H1 (cell line): ENCODE measurements around the gene VPS41. TPM values are rescaled to one million over a fixed set of nuclear protein-coding genes. Genes with fewer than 3 reads are reported as not detected.

Experiments used
- CTCF ChIA-PET: fragments of 300-600 bp; sonication (Branson Sonifier 250); formaldehyde crosslinking; loops from one replicate; lab custom pipeline; 2021; ENCODE audit not compliant: partially characterized antibody; lab: Charles Lee
- POLR2A ChIA-PET: fragments of 300-600 bp; sonication (Branson Sonifier 250); formaldehyde crosslinking; loops from one replicate; lab custom pipeline; 2021; ENCODE audit warnings: inconsistent platforms; ENCODE audit not compliant: partially characterized antibody; lab: Charles Lee
- DNase-seq, 2 experiments: peaks; one replicate each; pipeline versions ENCODE4 v3.0.0 to v3.0.0-alpha.2; 2010 to 2022; ENCODE audit warnings: low spot score in 2 of 2, low read depth in 1 of 2, mixed read lengths in 1 of 2
- FAIRE-seq: peaks from 2 replicates; lab custom pipeline; 2011; peaks lifted over from hg19 to GRCh38; lab: Jason Lieb, UNC
- H2AFZ ChIP-seq: 2 replicates; pipeline ENCODE4 v1.8.1; 2012; ENCODE audit warnings: low read length, inconsistent platforms
- H2AK5ac ChIP-seq: 2 replicates; pipeline ENCODE4 v1.6.1; 2013; ENCODE audit warnings: low read depth, low read length
- H2BK120ac ChIP-seq: replicated peaks from 2 replicates; pipeline ENCODE3; 2013; ENCODE audit warnings: low read depth, low read length, inconsistent platforms
- H2BK12ac ChIP-seq: 2 replicates; pipeline ENCODE4 v1.6.1; 2013; ENCODE audit warnings: low read depth, low read length
- H2BK15ac ChIP-seq: 2 replicates; pipeline ENCODE4 v1.6.1; 2013; ENCODE audit warnings: low read length
- H2BK20ac ChIP-seq: 2 replicates; pipeline ENCODE4 v1.6.1; 2013; ENCODE audit warnings: low read length
- H2BK5ac ChIP-seq: 2 replicates; pipeline ENCODE4 v1.6.1; 2013; ENCODE audit warnings: low read depth, low read length
- H3K14ac ChIP-seq: 2 replicates; pipeline ENCODE4 v1.6.1; 2013; ENCODE audit warnings: inconsistent platforms; ENCODE audit not compliant: insufficient read length
- H3K18ac ChIP-seq: 2 replicates; pipeline ENCODE4 v1.6.1; 2013; ENCODE audit warnings: low read length; ENCODE audit errors: extremely low read depth
- H3K23ac ChIP-seq: 2 replicates; pipeline ENCODE4 v1.6.1; 2013; ENCODE audit warnings: inconsistent platforms; ENCODE audit not compliant: insufficient read length
- H3K23me2 ChIP-seq: 2 replicates; pipeline ENCODE4 v1.6.1; 2013; ENCODE audit warnings: low read depth, low read length
- H3K27ac ChIP-seq: 2 replicates; pipeline ENCODE4 v1.6.1; 2011; ENCODE audit warnings: low read depth, low read length, inconsistent platforms
- H3K27me3 ChIP-seq, 4 experiments: replicated peaks in 1 of 4; 1 replicate in 1 of 4; 2 replicates in 3 of 4; pipeline versions ENCODE4 v1.6.1 to v1.8.1; 2011 to 2013; ENCODE audit warnings: low read length in 3 of 4, mild to moderate bottlenecking in 3 of 4, inconsistent platforms in 2 of 4, mixed read lengths in 2 of 4, moderate library complexity in 1 of 4; ENCODE audit not compliant: control insufficient read depth in 3 of 4, insufficient read depth in 3 of 4; ENCODE audit errors: extremely low read depth in 1 of 4
- H3K36me3 ChIP-seq, 4 experiments: 2 replicates each; pipeline versions ENCODE4 v1.6.1 to v1.8.1; 2011 to 2013; ENCODE audit warnings: mild to moderate bottlenecking in 4 of 4, low read length in 3 of 4, moderate library complexity in 2 of 4, control low read depth in 1 of 4, inconsistent platforms in 1 of 4; ENCODE audit not compliant: insufficient read depth in 4 of 4, control insufficient read depth in 2 of 4
- H3K4ac ChIP-seq: replicated peaks from 2 replicates; pipeline ENCODE3; 2013; ENCODE audit warnings: low read length, low read depth, mixed read lengths, inconsistent platforms; ENCODE audit not compliant: insufficient read length
- H3K4me1 ChIP-seq, 4 experiments: replicated peaks in 1 of 4; 1 replicate in 1 of 4; 2 replicates in 3 of 4; pipeline versions ENCODE4 v1.6.1 to v1.8.1; 2011 to 2013; ENCODE audit warnings: low read length in 3 of 4, inconsistent platforms in 2 of 4, mixed read lengths in 1 of 4; ENCODE audit not compliant: insufficient read depth in 4 of 4, control insufficient read depth in 3 of 4
- H3K4me2 ChIP-seq, 2 experiments: 2 replicates each; pipeline versions ENCODE4 v1.6.1 to v1.8.1; 2011 to 2013; ENCODE audit warnings: low read depth in 2 of 2, low read length in 2 of 2, control low read depth in 1 of 2, inconsistent platforms in 1 of 2, mild to moderate bottlenecking in 1 of 2; ENCODE audit not compliant: insufficient read depth in 1 of 2
- H3K4me3 ChIP-seq, 4 experiments: fragments of 200-600, 300-600 bp in 1 of 4; sonication (generic), shearing (Covaris generic), sonication (Bioruptor Twin) in 1 of 4; 2 replicates each; pipeline versions ENCODE4 v1.5.1 to v1.8.1; 2011 to 2016; ENCODE audit warnings: low read length in 4 of 4, low read depth in 3 of 4, control low read depth in 2 of 4, inconsistent platforms in 2 of 4, mild to moderate bottlenecking in 2 of 4, mixed read lengths in 1 of 4, moderate library complexity in 1 of 4; ENCODE audit not compliant: insufficient read depth in 2 of 4; ENCODE audit errors: extremely low read depth in 1 of 4
- H3K56ac ChIP-seq: replicated peaks from 2 replicates; pipeline ENCODE3; 2013; ENCODE audit warnings: low read depth, mild to moderate bottlenecking, mixed read lengths, low read length, inconsistent platforms; ENCODE audit not compliant: insufficient read length
- H3K79me1 ChIP-seq: 2 replicates; pipeline ENCODE4 v1.6.1; 2013; ENCODE audit warnings: low read depth, low read length, control low read depth
- H3K79me2 ChIP-seq, 2 experiments: 2 replicates each; pipeline versions ENCODE4 v1.6.1 to v1.8.1; 2012 to 2013; ENCODE audit warnings: low read length in 2 of 2, mild to moderate bottlenecking in 2 of 2, inconsistent platforms in 1 of 2; ENCODE audit not compliant: insufficient read depth in 2 of 2, control insufficient read depth in 1 of 2
- H3K9ac ChIP-seq, 4 experiments: replicated peaks in 1 of 4; 1 replicate in 1 of 4; 2 replicates in 3 of 4; pipeline versions ENCODE4 v1.6.1 to v1.8.1; 2011 to 2013; ENCODE audit warnings: low read depth in 3 of 4, low read length in 3 of 4, control low read depth in 2 of 4, mild to moderate bottlenecking in 2 of 4, moderate library complexity in 2 of 4, inconsistent platforms in 1 of 4; ENCODE audit errors: extremely low read depth in 1 of 4
- H3K9me3 ChIP-seq, 2 experiments: 2 replicates each; pipeline versions ENCODE4 v1.6.1 to v1.8.1; 2012 to 2013; ENCODE audit warnings: mild to moderate bottlenecking in 2 of 2, moderate library complexity in 2 of 2, control low read depth in 1 of 2, inconsistent platforms in 1 of 2, low read depth in 1 of 2, low read length in 1 of 2, mixed read lengths in 1 of 2; ENCODE audit not compliant: insufficient read depth in 2 of 2
- H4K20me1 ChIP-seq, 2 experiments: replicated peaks in 1 of 2; 2 replicates each; pipeline versions ENCODE3 to v1.8.1; 2011 to 2013; ENCODE audit warnings: inconsistent platforms in 2 of 2, low read length in 2 of 2, mild to moderate bottlenecking in 1 of 2; ENCODE audit not compliant: insufficient read depth in 2 of 2, control insufficient read depth in 1 of 2
- H4K5ac ChIP-seq: 2 replicates; pipeline ENCODE4 v1.6.1; 2013; ENCODE audit warnings: low read length, low read depth, mixed read lengths, inconsistent platforms; ENCODE audit not compliant: insufficient read length
- H4K8ac ChIP-seq: 2 replicates; pipeline ENCODE4 v1.8.0; 2013; ENCODE audit warnings: mild to moderate bottlenecking, moderate library complexity, low read length, inconsistent platforms; ENCODE audit not compliant: insufficient read depth; ENCODE audit errors: extremely low read depth
- H4K91ac ChIP-seq: replicated peaks from 2 replicates; pipeline ENCODE3; 2013; ENCODE audit warnings: low read length, mixed read lengths, inconsistent platforms; ENCODE audit not compliant: insufficient read length
- ATF3 ChIP-seq: IDR thresholded peaks from 2 replicates; pipeline ENCODE4 v1.6.1; 2011; ENCODE audit warnings: low read depth, mild to moderate bottlenecking, low read length; ENCODE audit not compliant: insufficient read depth
- MAFK ChIP-seq: IDR thresholded peaks from 2 replicates; pipeline ENCODE4 v1.6.1; 2012; ENCODE audit warnings: low read depth, mild to moderate bottlenecking, improper control_type of control experiment, low read length
- SRF ChIP-seq: IDR thresholded peaks from 2 replicates; pipeline ENCODE4 v1.6.1; 2011; ENCODE audit warnings: mild to moderate bottlenecking, low read depth, low read length, moderate library complexity
- WGBS, 2 experiments: shearing (Covaris generic) in 1 of 2; methylation state at CpG; one replicate each; pipeline versions ENCODE4 v1.1.6 to v1.1.7; 2013 to 2015; ENCODE audit warnings: low lambda C conversion rate in 2 of 2, mixed read lengths in 2 of 2, inconsistent platforms in 1 of 2, low coverage in 1 of 2, missing lambda C conversion rate in 1 of 2; ENCODE audit not compliant: insufficient replicate concordance in 2 of 2, insufficient coverage in 1 of 2, insufficient read length in 1 of 2; ENCODE audit errors: extremely low coverage in 1 of 2, missing lambda C conversion rate in 1 of 2; 5-methylcytosine and 5-hydroxymethylcytosine counted together
- polyA plus RNA-seq, 7 experiments: library from polyadenylated mRNA; depleted of rRNA in 3 of 7; stranded (reverse) in 5 of 7; unstranded in 2 of 7; fragments of >200 nt in 5 of 7; fragments of 200-250 nt in 2 of 7; gene quantifications; 1 replicate in 5 of 7; 2 replicates in 1 of 7; 4 replicates in 1 of 7; pipeline versions ENCODE4 v1.2.1 to v1.2.3, GENCODE V29; 2011 to 2013; ENCODE audit warnings: missing spikeins in 2 of 7, mixed read lengths in 2 of 7
- total RNA-seq: library from RNA; stranded (reverse); fragmentation: NEBNext Ultra II Directional; extraction: Animal tissue kit (Norgen Biotek cat#: 25700); gene quantifications from 2 replicates; pipeline ENCODE4 v1.2.1, GENCODE V29; 2021

The VPS41 gene
- total and polyA plus RNA-seq, 2 of the 8 experiments (the other 6 are each of a cell fraction or from before 2014, with no cell fraction given) = 10.7 to 63.3 TPM

GRCh38 chr7:38889872-38890432 is 19.0 kb downstream of the VPS41 start:
- POLR2A ChIA-PET = no interaction called here
- H3K27ac ChIP-seq = no peak overlapping the region
- H3K9ac ChIP-seq = no peak overlapping the region
- no peak overlapping the region for H2AFZ ChIP-seq
- no peaks in the 10 kb centered on the region; the same call in 1 of the 2 replicates for H3K79me1 ChIP-seq
- H4K91ac ChIP-seq = no peak overlapping the region
- no peak overlapping the region for H3K4me3 ChIP-seq
- peaks cover 0 to 3% of the 10 kb centered on the region in 2 experiments for H4K20me1 ChIP-seq
- H3K4ac ChIP-seq = no peak overlapping the region
- H4K8ac ChIP-seq = no peak overlapping the region
- no peaks in the 10 kb centered on the region for H3K23me2 ChIP-seq
- DNase-seq = no peak
- no peak overlapping the region for H2BK20ac ChIP-seq
- H2BK15ac ChIP-seq = no peak overlapping the region
- H2BK12ac ChIP-seq = no peak overlapping the region
- no peak overlapping the region for H3K4me2 ChIP-seq
- H3K79me2 ChIP-seq = peaks cover 0 to 12% of the 10 kb centered on the region in 2 experiments; a peak in 2 of 4 replicates
- no peak overlapping the region for H2AK5ac ChIP-seq
- no peak overlapping the region for H3K14ac ChIP-seq
- WGBS, 2 experiments = 93% methylated on average over 5 of the region's 5 CpGs; no CpG with 5 or more reads in 1 of the 2 experiments
- no peak for TF ChIP-seq ATF3
- no peak for TF ChIP-seq MAFK
- TF ChIP-seq SRF = no peak
- H3K56ac ChIP-seq = no peak overlapping the region
- H4K5ac ChIP-seq = no peak overlapping the region
- FAIRE-seq = no peak
- H3K4me1 ChIP-seq = peaks cover 0 to 4% (median 0%) of the 10 kb centered on the region in 4 experiments; a peak in 2 of 7 replicates
- no peak overlapping the region for H2BK5ac ChIP-seq
- no peaks in the 10 kb centered on the region for H3K27me3 ChIP-seq
- no peak overlapping the region for H3K18ac ChIP-seq
- no peak overlapping the region for H2BK120ac ChIP-seq
- no peaks in the 10 kb centered on the region for H3K9me3 ChIP-seq
- no peak overlapping the region for H3K23ac ChIP-seq
- no peaks in the 10 kb centered on the region for H3K36me3 ChIP-seq
- CTCF ChIA-PET = interaction anchor here (0.6 kb wide), 1 partner anchor 81 kb away, joined by 3 read pairs; no protein-coding TSS in a partner anchor
